Measurements from ENCODE around the gene CCL4L2.
"Not testable (repeated sequence)": the region's sequence is repeated elsewhere in the genome, so short reads cannot be mapped to it uniquely, and the experiment has no call there.

CCL4L2 gene

GRCh38 chr17:36195434-36196130 is 15.3 kb upstream of the CCL4L2 start:
- DNase-seq = no peak

DNA sequence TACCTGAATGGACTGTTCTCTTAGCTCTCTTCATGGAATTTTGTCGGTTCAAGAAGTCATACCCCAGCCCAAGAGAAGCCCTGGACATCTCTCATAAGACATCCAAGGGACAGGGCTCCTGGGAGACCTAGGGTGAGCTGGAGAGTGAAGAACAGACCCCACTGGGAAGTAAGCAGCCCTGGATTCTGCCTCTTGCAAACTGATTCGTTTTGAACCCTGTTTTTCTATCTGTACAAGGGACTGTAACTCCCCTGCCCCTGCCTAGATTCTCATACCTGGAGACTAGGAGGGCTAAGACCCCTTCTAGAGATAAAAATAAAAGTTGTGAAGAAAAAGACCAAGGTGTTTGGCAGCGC is 14.8 kb upstream of the CCL4L2 start:
- no peak for DNase-seq

- no peak for DNase-seq
Measured at GRCh38 chr17:36197387-36197703, 13.5 kb upstream of the CCL4L2 start.

- no peak for DNase-seq
Measured at GRCh38 chr17:36198831-36199465, 11.9 kb upstream of the CCL4L2 start.

- DNase-seq = not testable (repeated sequence)
Measured at GRCh38 chr17:36201102-36201501, 9.8 kb upstream of the CCL4L2 start.

DNA sequence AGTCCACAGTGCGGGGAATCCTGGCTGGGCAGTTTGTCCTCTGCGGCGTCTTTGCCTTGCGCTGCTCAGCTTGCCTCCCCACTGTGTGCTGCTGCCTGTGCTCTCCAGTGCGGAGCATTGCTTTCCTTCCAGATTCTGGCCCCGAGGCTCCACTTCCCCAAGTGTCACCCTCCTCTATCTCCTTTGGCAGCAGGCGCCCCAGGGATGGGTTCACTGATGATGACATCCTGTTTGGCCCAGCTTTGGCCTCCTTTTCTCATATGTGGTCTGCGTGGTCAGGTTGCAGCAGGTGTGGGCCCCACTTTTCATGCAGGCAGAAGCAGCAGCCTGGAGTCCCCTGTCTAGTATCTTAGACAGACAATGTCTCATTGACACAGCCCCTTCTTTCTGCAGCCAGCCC is 9.4 kb upstream of the CCL4L2 start:
- not testable (repeated sequence) for DNase-seq

DNA sequence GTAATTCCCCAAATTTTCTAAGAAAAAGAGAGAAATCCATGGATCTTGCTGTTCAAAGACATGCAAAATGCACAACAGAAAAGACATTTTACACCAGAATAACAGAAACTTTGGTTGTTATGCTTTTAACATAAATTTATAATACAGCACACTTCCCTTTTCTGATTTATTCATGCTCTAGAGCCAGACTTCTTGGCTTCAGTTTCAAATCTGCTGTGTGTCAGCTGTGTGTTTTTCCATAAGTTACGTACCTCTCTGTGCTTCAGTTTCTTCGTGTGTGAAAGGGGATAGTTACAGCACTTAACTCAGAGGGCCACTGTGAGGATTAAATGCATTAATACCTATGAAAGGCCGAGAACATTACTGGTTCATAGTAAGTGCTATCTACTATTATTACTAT is 7.5 kb upstream of the CCL4L2 start:
- no peak for DNase-seq

GRCh38 chr17:36204724-36205500 is 6.0 kb upstream of the CCL4L2 start:
- no peak for DNase-seq

- no peak for DNase-seq
Measured at GRCh38 chr17:36205637-36206485, 5.0 kb upstream of the CCL4L2 start.

DNA sequence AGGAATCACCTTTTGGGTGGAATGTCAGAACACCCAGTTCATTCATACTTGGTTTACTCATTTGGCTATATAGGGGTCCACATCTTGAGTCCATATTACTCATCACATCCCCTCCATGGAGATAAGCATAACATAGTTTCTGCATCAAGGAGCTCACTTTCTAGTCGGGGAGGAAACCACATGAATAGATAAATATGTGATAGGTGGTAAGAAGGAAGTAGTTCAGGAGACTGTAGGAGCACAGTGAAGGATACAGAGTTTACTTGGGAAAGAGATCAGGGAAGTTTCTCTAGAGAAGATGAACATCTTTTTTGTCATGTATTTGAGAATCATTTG is 4.4 kb upstream of the CCL4L2 start:
- DNase-seq = not testable (repeated sequence)

GRCh38 chr17:36207383-36207782 is 3.5 kb upstream of the CCL4L2 start:
- DNase-seq = not testable (repeated sequence)

- no peak for DNase-seq
Measured at GRCh38 chr17:36209575-36209974, 1.3 kb upstream of the CCL4L2 start.

DNA sequence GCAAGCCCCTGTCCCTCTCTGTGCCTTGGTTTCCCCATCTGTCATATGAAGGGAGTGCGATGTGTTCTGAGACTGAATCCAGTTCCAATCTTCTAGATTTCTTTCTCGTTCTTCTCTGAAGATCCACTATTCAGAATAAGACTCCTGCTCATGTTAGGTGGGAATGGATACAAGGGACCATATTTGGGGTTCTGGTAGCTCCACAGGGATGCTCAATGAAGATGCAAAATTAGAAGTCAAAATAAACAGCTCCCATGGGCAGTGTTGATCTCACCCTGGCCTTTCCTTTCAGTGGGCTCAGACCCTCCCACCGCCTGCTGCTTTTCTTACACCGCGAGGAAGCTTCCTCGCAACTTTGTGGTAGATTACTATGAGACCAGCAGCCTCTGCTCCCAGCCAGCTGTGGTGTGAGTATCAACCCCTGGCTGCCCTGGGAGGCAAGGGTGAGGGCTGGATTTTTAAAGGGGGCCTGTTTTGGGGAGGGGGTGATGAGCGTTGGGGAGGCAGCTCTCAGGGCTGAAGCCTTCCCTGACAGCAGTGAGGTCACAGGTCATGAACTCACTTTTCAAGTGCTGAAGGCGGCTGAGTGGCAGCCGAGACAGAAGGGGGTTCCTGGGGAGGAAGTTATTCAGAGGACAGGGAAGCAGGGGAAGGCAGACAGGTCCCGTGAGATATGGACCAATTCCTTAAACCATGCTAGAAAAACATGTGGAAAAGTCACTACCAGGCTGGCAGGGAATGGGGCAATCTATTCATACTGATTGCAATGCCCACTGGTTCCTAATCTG is 815 bp downstream of the CCL4L2 start:
- DNase-seq = not testable (repeated sequence)

- DNase-seq = no peak
Measured at GRCh38 chr17:36212272-36212605, 1.4 kb downstream of the CCL4L2 start.

GRCh38 chr17:36212966-36213365 is 2.1 kb downstream of the CCL4L2 start:
- no peak for DNase-seq

DNA sequence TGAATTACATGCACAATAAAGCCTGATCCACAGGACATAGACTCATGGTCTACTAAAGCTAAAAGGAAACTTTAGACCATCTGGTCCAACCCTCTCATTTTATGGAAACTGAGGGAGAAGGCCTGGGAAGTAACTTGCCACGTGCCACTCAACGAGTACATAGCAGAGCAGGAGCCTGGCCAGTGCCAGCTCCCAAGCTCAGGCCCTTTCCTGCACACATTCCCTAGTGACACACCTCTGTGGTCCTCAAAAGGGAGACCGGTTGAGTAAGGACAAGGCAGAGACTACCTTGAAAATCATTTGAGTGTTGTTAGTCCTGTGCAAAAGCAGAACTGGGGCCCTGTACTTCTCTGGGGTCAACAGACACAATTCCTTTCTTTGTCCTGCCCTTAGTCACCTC is 2.8 kb downstream of the CCL4L2 start:
- DNase-seq = no peak

DNA sequence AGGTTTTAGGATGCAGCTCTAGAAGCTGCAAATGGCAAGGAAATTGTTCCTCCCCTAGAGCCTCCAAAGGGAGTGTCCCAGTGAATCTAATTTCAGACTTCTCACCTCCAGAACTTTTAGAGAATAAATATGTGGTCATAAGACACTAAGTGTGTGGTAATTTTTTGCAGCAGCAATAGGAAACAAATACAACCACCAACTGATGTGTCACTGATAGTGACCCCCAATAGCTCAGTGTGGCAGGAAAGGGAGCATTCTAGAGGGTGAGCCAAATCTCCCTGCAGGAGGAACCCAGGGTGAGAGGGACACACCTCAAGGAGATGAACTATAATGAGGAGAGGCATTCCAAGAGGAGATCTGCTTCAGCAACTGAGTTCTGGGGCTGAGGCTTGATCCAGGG is 4.1 kb downstream of the CCL4L2 start:
- no peak for DNase-seq

- DNase-seq = not testable (repeated sequence)
Measured at GRCh38 chr17:36215406-36216308, 4.8 kb downstream of the CCL4L2 start.

DNA sequence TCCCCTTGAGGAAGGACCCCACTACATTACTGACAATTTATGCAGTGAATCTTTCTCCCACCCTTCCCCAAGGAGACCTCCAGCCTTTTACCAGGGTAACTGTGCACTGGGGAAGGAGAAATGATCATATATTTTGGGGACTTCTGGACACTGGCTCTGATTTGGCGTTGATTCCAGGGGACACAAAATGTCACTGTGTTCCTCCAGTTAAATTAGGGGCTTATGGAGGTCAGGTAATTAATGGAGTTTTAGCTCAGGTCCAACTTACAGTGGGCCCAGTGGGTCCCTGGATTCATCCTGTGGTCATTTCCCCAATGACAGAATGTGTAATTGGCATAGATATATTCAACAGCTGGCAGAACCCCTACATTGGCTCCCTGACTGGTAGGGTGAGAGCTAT is 8.7 kb downstream of the CCL4L2 start:
- DNase-seq = not testable (repeated sequence)

- not testable (repeated sequence) for DNase-seq
Measured at GRCh38 chr17:36220737-36221580, 10.1 kb downstream of the CCL4L2 start.
